ENCODE data around the gene PHF12. TPM values are rescaled to one million over a fixed set of nuclear protein-coding genes. Genes with fewer than 3 reads are reported as not detected.

PHF12 gene
- total and polyA plus RNA-seq, 2 of the 13 experiments (the other 11 are each of a cell fraction or from before 2014, with no cell fraction given): 9.8 to 17.1 TPM

- Histone ChIP-seq H3K36me3 (replicated peaks in 1 of 2; ENCODE audit: control insufficient read depth in 1 of 2, insufficient read depth in 2 of 2, low read length in 2 of 2) (peaks cover 3 to 18% of the 10 kb centered on the region in 2 experiments; a peak in 2 of 5 replicates), H3K4me1 (ENCODE audit: insufficient read depth, low read length) (peaks cover 40% of the 10 kb centered on the region), H3K9ac (ENCODE audit: insufficient read depth, low read depth, low read length) (peak overlapping the region; percentile 90; the same call in 1 of the 2 replicates), H3K9me3 (ENCODE audit: low read length) (no peaks in the 10 kb centered on the region), H3K4me3 (replicated peaks in 1 of 3; ENCODE audit: insufficient read depth in 1 of 3, low read depth in 2 of 3, low read length in 3 of 3) (0 out of 6 replicates have a peak overlapping the region, but pooled peaks of 1 of the 3 experiments have one; percentile 97), H4K20me1 (ENCODE audit: insufficient read depth, low read length) (peaks cover 9% of the 10 kb centered on the region; the same call in 1 of the 2 replicates), H3K4me2 (ENCODE audit: low read depth, low read length) (peak overlapping the region; percentile 90), H2AFZ (ENCODE audit: low read length) (no peak overlapping the region), H3K27me3 (ENCODE audit: control insufficient read depth in 1 of 2, insufficient read depth in 2 of 2, low read length in 2 of 2) (no peaks in the 10 kb centered on the region; a peak in 1 of 5 replicates), H3K79me2 (ENCODE audit: insufficient read depth, low read length) (peaks cover 82% of the 10 kb centered on the region), H3K27ac (ENCODE audit: extremely low read length, insufficient read depth, low read length) (no peak overlapping the region)
- intact Hi-C loops (cut with micrococcal nuclease; ENCODE audit: unreplicated experiment): no loop called here
- no TSS peak for BruUV-seq (replicated peaks)
- FAIRE-seq: no peak
- no peak for ATAC-seq
- no peak for DNase-seq (ENCODE audit: low spot score)
- in situ Hi-C loops (cut with HindIII; ENCODE audit: extremely low pct_ligation_motif_present, low pct_unique_long_range_greater_than_20kb): loop anchor here (5.0 kb wide), 1 partner anchor 35 kb away; no protein-coding TSS in a partner anchor
- WGBS (ENCODE audit: low lambda C conversion rate): 73% methylated on average over 3 of the region's 3 CpGs
- CTCF ChIA-PET (ENCODE audit: low intra/inter-chr PET ratio, low total read pairs): no interaction called here
- POLR2A ChIA-PET: interaction anchor here (2.7 kb wide), 1 partner anchor 39 kb away, joined by 15 read pairs; no protein-coding TSS in a partner anchor
- no peak for TF ChIP-seq KLF9 (CRISPR knock-in tag; IDR thresholded peaks at IDR 0.05; ENCODE audit: low read depth)
- TF ChIP-seq, protein P1, sequence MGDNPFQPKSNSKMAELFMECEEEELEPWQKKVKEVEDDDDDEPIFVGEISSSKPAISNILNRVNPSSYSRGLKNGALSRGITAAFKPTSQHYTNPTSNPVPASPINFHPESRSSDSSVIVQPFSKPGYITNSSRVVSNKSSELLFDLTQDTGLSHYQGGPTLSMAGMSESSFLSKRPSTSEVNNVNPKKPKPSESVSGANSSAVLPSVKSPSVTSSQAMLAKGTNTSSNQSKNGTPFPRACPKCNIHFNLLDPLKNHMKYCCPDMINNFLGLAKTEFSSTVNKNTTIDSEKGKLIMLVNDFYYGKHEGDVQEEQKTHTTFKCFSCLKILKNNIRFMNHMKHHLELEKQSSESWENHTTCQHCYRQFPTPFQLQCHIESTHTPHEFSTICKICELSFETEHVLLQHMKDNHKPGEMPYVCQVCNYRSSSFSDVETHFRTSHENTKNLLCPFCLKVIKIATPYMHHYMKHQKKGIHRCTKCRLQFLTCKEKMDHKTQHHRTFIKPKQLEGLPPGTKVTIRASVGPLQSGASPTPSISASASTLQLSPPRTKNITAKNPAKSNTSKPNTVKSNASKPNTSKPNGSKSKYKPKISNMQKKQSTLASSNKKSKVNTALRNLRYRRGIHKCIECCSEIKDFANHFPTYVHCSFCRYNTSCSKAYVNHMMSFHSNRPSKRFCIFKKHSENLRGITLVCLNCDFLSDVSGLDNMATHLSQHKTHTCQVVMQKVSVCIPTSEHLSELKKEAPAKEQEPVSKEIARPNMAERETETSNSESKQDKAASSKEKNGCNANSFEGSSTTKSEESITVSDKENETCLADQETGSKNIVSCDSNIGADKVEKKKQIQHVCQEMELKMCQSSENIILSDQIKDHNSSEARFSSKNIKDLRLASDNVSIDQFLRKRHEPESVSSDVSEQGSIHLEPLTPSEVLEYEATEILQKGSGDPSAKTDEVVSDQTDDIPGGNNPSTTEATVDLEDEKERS (CRISPR knock-in tag; IDR thresholded peaks at IDR 0.05): no peak
- TF ChIP-seq PRPF4 (IDR thresholded peaks at IDR 0.05; ENCODE audit: low read depth, low read length, poor library complexity, severe bottlenecking): no peak
- TF ChIP-seq TRIM22 (IDR thresholded peaks at IDR 0.05): no peak
- no peak for TF ChIP-seq HOXA7 (CRISPR knock-in tag; IDR thresholded peaks at IDR 0.05)
- no peak for TF ChIP-seq ZNF569 (CRISPR knock-in tag; IDR thresholded peaks at IDR 0.05; ENCODE audit: borderline replicate concordance)
Measured at GRCh38 chr17:28947639-28948038, 3.7 kb downstream of the PHF12 start.
